HL-60 (cell line): ENCODE data around the gene CFAP57.

Experiments
- GABPA ChIP-seq: IDR thresholded peaks from 2 replicates; pipeline ENCODE4 v1.6.1; 2012; ENCODE audit warnings: low read depth
- POLR2AphosphoS5 ChIP-seq: IDR thresholded peaks from 2 replicates; pipeline ENCODE4 v1.6.1; 2012; ENCODE audit warnings: low read depth
- REST ChIP-seq: IDR thresholded peaks from 2 replicates; pipeline ENCODE4 v1.6.1; 2012; ENCODE audit warnings: low read depth; ENCODE audit not compliant: insufficient replicate concordance
- TF ChIP-seq, protein P1 (sequence below): IDR thresholded peaks from one replicate; pipeline ENCODE4 v1.5.1; 2011; ENCODE audit warnings: low read length, control low read depth, inconsistent platforms; ENCODE audit not compliant: insufficient read depth

GRCh38 chr1:43285269-43285990 is 113.3 kb downstream of the CFAP57 start, which contains the start of gene C1orf210:
- TF ChIP-seq, protein P1, sequence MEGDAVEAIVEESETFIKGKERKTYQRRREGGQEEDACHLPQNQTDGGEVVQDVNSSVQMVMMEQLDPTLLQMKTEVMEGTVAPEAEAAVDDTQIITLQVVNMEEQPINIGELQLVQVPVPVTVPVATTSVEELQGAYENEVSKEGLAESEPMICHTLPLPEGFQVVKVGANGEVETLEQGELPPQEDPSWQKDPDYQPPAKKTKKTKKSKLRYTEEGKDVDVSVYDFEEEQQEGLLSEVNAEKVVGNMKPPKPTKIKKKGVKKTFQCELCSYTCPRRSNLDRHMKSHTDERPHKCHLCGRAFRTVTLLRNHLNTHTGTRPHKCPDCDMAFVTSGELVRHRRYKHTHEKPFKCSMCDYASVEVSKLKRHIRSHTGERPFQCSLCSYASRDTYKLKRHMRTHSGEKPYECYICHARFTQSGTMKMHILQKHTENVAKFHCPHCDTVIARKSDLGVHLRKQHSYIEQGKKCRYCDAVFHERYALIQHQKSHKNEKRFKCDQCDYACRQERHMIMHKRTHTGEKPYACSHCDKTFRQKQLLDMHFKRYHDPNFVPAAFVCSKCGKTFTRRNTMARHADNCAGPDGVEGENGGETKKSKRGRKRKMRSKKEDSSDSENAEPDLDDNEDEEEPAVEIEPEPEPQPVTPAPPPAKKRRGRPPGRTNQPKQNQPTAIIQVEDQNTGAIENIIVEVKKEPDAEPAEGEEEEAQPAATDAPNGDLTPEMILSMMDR, result no peak
- TF ChIP-seq REST (no peak), GABPA (no peak), POLR2AphosphoS5 (no peak)
